T-helper 2 cell treated with Interferon-gamma antibody and Interleukin-4, amounts not matched to agents 100 ng/mL and 5 ng/mL, for 36 hours (primary cell): ENCODE results near the gene KCNK3. TPM values are rescaled to one million over a fixed set of nuclear protein-coding genes. Genes with fewer than 3 reads are reported as not detected.

Experiments
- intact Hi-C: fragments of 100-400 bp; cut with micrococcal nuclease; formaldehyde crosslinking; loops from one replicate; pipeline ENCODE4 v1.15.1; 2023
- total RNA-seq: library from RNA; stranded (reverse); gene quantifications from 2 replicates; pipeline ENCODE4 v1.2.3, GENCODE V29; 2022

KCNK3 gene
- total RNA-seq, 1 donor from 2014 or later: not detected

DNA sequence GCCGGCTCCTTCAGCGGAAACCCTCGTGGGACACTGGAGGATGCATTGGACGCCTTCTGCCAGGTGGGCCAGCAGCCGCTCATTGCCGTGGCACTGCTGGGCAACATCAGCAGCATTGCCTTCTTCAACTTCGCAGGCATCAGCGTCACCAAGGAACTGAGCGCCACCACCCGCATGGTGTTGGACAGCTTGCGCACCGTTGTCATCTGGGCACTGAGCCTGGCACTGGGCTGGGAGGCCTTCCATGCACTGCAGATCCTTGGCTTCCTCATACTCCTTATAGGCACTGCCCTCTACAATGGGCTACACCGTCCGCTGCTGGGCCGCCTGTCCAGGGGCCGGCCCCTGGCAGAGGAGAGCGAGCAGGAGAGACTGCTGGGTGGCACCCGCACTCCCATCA lies 85.6 kb downstream of the KCNK3 start:
- intact Hi-C loops: no loop called here

DNA sequence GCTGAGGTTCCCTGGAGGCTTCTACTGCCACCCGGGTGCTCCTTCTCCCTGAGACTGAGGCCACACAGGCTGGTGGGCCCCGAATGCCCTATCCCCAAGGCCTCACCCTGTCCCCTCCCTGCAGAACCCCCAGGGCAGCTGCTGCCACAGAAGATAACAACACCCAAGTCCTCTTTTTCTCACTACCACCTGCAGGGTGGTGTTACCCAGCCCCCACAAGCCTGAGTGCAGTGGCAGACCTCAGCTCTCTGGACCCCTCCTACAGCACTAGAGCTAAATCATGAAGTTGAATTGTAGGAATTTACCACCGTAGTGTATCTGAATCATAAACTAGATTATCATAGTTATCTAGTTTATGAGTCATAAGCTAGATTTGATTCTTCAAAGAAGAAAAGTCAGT lies 86.0 kb downstream of the KCNK3 start:
- intact Hi-C loops: no loop called here

DNA sequence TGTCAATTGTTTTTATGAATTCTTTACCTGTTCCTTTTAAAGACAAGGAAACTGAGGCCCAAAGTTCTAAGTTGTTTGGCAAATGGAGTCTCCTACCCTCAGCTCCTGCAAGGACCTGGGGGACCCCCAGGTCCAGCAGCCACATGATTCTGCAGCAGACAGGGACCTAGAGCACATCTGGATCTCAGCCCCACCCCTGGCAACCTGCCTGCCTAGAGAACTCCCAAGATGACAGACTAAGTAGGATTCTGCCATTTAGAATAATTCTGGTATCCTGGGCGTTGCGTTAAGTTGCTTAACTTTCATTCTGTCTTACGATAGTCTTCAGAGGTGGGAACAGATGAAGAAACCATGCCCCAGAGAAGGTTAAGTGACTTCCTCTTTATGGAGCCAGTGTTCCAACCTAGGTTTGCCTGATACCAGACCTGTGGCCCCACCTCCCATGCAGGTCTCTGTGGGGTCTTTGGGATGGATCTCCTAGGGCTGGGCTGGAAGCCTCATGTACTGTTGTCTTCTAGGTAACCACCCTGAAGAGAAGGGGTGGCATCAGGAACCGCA lies 87.8 kb downstream of the KCNK3 start:
- intact Hi-C loops: no loop called here

Other genes starting within 250 kb of the KCNK3 start
- 12.1 TPM in 2 replicates for gene OTOF, start 214.6 kb upstream of the KCNK3 start, total RNA-seq
- gene CIB4, start 51.4 kb upstream of the KCNK3 start, total RNA-seq: not detected in 2 replicates
- 18.5 and 18.8 TPM in 2 replicates for gene SLC35F6, start 71.6 kb downstream of the KCNK3 start, total RNA-seq
- gene CENPA, start 93.3 kb downstream of the KCNK3 start, total RNA-seq: 37.9 and 38.5 TPM in 2 replicates
- gene DPYSL5, start 155.4 kb downstream of the KCNK3 start, total RNA-seq: not detected in 2 replicates